AG09319 (cell line): ENCODE results near the gene BAK1.

Experiments used
- DNase-seq: peaks from one replicate; pipeline ENCODE4 v3.0.0-alpha.2; 2010; ENCODE audit warnings: low read depth; ENCODE audit errors: extremely low read depth
- TF ChIP-seq, protein P1 (sequence below): IDR thresholded peaks from 2 replicates; pipeline ENCODE4 v1.5.1; 2011; ENCODE audit warnings: low read depth, mild to moderate bottlenecking, inconsistent platforms, low read length, moderate library complexity

BAK1 gene

GRCh38 chr6:33595001-33595846, 15.1 kb upstream of the BAK1 start:
- TF ChIP-seq, protein P1, sequence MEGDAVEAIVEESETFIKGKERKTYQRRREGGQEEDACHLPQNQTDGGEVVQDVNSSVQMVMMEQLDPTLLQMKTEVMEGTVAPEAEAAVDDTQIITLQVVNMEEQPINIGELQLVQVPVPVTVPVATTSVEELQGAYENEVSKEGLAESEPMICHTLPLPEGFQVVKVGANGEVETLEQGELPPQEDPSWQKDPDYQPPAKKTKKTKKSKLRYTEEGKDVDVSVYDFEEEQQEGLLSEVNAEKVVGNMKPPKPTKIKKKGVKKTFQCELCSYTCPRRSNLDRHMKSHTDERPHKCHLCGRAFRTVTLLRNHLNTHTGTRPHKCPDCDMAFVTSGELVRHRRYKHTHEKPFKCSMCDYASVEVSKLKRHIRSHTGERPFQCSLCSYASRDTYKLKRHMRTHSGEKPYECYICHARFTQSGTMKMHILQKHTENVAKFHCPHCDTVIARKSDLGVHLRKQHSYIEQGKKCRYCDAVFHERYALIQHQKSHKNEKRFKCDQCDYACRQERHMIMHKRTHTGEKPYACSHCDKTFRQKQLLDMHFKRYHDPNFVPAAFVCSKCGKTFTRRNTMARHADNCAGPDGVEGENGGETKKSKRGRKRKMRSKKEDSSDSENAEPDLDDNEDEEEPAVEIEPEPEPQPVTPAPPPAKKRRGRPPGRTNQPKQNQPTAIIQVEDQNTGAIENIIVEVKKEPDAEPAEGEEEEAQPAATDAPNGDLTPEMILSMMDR = no peak
- no peak for DNase-seq

DNA sequence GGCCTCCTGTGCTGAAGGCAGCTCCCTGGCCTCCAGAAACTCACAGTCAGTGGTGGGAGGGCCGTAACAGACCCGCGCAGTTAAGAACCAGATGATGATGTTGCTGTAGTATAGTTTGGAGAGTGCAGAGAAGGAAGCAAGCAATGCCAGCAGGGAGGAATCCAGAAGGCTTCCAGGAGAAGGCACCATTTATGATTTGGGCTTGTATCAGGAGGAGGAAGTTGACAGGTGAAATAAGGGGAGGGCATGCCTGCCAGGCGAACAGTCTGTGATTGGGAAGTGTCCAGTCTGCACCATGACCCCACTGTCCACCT, 13.3 kb upstream of the BAK1 start:
- DNase-seq = no peak
- TF ChIP-seq, protein P1 = no peak

DNA sequence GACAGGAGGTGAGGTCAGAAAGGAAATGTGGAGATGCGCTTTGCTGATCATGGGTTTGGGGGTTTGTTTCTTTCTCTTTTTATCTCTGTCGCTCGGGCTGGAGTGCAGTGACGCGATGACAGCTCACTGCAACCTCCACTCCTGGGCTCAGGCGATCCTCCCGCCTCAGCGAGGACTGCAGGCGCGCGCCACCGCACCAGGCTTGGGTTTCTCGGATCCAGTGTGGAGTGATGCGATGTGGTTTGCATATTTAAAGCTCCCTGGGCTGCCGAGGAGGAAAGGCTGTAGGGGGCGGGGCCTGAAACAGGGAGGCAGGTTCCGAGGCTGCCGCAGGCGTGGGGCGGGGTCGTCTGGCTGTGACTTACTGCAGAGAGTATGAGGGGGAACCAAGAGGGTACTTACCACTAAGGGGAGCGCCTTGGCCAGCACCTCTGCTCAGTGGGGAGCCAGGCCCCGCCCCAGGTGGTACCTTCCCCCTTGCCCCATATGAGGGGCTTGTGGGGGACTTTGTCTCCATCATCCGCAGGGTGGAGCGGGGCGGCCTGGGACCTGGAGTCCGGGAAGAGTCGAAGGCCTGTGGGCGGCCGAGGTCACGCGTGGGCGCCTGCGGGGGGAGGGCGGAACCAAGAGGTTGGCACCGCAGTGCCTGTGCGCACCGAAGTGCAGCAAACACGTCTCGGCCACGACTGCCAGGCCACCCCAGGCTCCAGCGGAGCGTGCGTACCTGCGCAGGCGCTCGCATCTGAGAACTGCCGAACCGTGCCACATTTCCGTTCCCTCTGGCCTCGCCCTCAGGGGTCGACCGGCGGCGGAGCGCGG, 12.7 kb upstream of the BAK1 start:
- TF ChIP-seq, protein P1 = no peak

GRCh38 chr6:33592280-33592594, 12.2 kb upstream of the BAK1 start:
- TF ChIP-seq, protein P1 = no peak
- DNase-seq = no peak

More for the DNA sequence above, 12.7 kb upstream of the BAK1 start:
- DNase-seq = no peak

- DNase-seq = no peak
- TF ChIP-seq, protein P1 = no peak
Measured at GRCh38 chr6:33591424-33592032, 11.5 kb upstream of the BAK1 start.

DNA sequence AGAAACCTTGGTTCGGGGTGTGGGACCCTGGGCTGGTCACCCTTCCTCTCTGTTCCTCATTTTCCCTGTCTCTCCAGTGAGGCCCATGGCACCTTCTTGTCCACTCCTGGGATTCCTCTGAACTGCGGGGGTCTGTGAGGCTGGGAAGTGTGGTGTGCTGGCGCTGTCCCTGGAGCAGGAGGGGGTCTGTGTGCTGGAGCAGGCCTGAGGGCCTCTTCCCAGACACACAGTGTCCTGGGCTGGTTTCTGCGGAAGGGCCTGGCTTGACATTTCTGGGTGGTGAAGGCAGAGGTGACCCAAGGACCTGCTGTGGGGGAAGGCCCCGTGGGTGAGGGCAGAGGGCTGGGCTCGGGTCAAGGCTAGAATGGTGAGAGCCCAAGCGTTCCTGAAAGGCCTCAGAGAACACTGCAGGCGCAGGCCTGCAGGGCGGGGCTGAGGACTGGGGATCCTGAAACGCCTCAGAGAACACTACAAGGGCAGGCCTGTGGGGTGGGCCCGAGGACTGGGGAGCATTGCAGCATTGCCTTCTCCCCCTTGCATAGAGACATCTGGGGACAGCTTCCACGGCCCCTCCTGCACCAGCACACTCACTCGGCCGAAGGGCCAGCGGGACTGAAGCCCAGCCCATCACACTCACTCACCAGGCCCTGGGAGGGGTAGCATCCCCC, 10.6 kb upstream of the BAK1 start:
- no peak for DNase-seq
- TF ChIP-seq, protein P1 = no peak
